Stimulated activated CD4-positive, alpha-beta T cell treated with anti-CD3 and anti-CD28 coated beads, Interleukin-4, amount 100 ng/mL, for 24 hours (primary cell): ENCODE data around the gene DUSP7.
"Not testable (repeated sequence)": the region's sequence is repeated elsewhere in the genome, so short reads cannot be mapped to it uniquely, and the experiment has no call there.

Source experiments
- DNase-seq: peaks from one replicate; pipeline ENCODE4 v3.0.0-alpha.2; 2020

DUSP7 gene

GRCh38 chr3:52046186-52046901, 10.0 kb downstream of the DUSP7 start:
- DNase-seq = no peak

- no peak for DNase-seq
Measured at GRCh38 chr3:52044869-52045619, 11.3 kb downstream of the DUSP7 start.

- DNase-seq = no peak
Measured at GRCh38 chr3:52043750-52044149, 12.6 kb downstream of the DUSP7 start.

GRCh38 chr3:52043039-52043438, 13.3 kb downstream of the DUSP7 start:
- DNase-seq = not testable (repeated sequence)

- DNase-seq = no peak
Measured at GRCh38 chr3:52041118-52041731, 15.1 kb downstream of the DUSP7 start.

GRCh38 chr3:52040600-52040999, 15.8 kb downstream of the DUSP7 start:
- DNase-seq = no peak

GRCh38 chr3:52039846-52040245, 16.5 kb downstream of the DUSP7 start:
- no peak for DNase-seq

- DNase-seq = no peak
Measured at GRCh38 chr3:52039426-52039825, 16.9 kb downstream of the DUSP7 start.

GRCh38 chr3:52038227-52038626, 18.1 kb downstream of the DUSP7 start:
- DNase-seq = no peak

- no peak for DNase-seq
Measured at GRCh38 chr3:52037291-52037690, 19.1 kb downstream of the DUSP7 start.

- no peak for DNase-seq
Measured at GRCh38 chr3:52036829-52037228, 19.5 kb downstream of the DUSP7 start.

- DNase-seq = no peak
Measured at GRCh38 chr3:52036222-52036694, 20.1 kb downstream of the DUSP7 start.

- DNase-seq = no peak
Measured at GRCh38 chr3:52034651-52035050, 21.7 kb downstream of the DUSP7 start.

GRCh38 chr3:52034212-52034611, 22.2 kb downstream of the DUSP7 start:
- DNase-seq = no peak

GRCh38 chr3:52033748-52034147, 22.6 kb downstream of the DUSP7 start:
- DNase-seq = not testable (repeated sequence)

- no peak for DNase-seq
Measured at GRCh38 chr3:52032702-52033408, 23.5 kb downstream of the DUSP7 start.

- no peak for DNase-seq
Measured at GRCh38 chr3:52031896-52032295, 24.5 kb downstream of the DUSP7 start.

- DNase-seq = no peak
Measured at GRCh38 chr3:52030714-52031310, 25.6 kb downstream of the DUSP7 start.

- DNase-seq = no peak
Measured at GRCh38 chr3:52029535-52029934, 26.8 kb downstream of the DUSP7 start.

GRCh38 chr3:52029053-52029452, 27.3 kb downstream of the DUSP7 start:
- DNase-seq = no peak

- DNase-seq = no peak
Measured at GRCh38 chr3:52028572-52028971, 27.8 kb downstream of the DUSP7 start.

GRCh38 chr3:52026041-52026440, 30.3 kb downstream of the DUSP7 start:
- DNase-seq = no peak

- DNase-seq = no peak
Measured at GRCh38 chr3:52025453-52025852, 30.9 kb downstream of the DUSP7 start.
